Ovary (tissue), 9 donors: ENCODE data around the gene GJB6. TPM values are rescaled to one million over a fixed set of nuclear protein-coding genes. Genes with fewer than 3 reads are reported as not detected.

Source experiments
- DNase-seq, 5 donors: peaks; one replicate each; pipeline ENCODE4 v3.0.0-alpha.2; 2019 to 2020
- H3K27ac ChIP-seq, 2 donors: fragments of 200-600 bp; one replicate each; pipeline versions ENCODE4 v1.5.1 to v1.8.0; 2019 to 2022
- H3K27me3 ChIP-seq: fragments of 200-600 bp; one replicate; pipeline ENCODE4 v1.8.0; 2022
- H3K36me3 ChIP-seq: fragments of 200-600 bp; sonication (generic); one replicate; pipeline ENCODE4 v1.5.1; 2019
- H3K4me1 ChIP-seq: one replicate; pipeline ENCODE4 v1.8.1; 2013; ENCODE audit warnings: mild to moderate bottlenecking, moderate library complexity; ENCODE audit not compliant: insufficient read depth
- H3K4me3 ChIP-seq: fragments of 200-600 bp; sonication (generic); one replicate; pipeline ENCODE4 v1.5.1; 2017
- H3K9me3 ChIP-seq, 2 donors: fragments of 200-600 bp in 1 of 2; sonication (generic) in 1 of 2; one replicate each; pipeline versions ENCODE4 v1.5.1 to v1.8.1; 2013 to 2019; ENCODE audit warnings: mild to moderate bottlenecking in 1 of 2, moderate library complexity in 1 of 2
- CTCF ChIP-seq, 3 donors: fragments of 450-650 bp in 2 of 3; fragments of 200-600 bp in 1 of 3; IDR thresholded peaks; one replicate each; pipeline versions ENCODE4 v1.5.1 to v1.8.0; 2016 to 2022; ENCODE audit warnings: antibody characterized with exemption in 3 of 3, mild to moderate bottlenecking in 1 of 3
- EP300 ChIP-seq: sonication (generic); formaldehyde crosslinking; IDR thresholded peaks from one replicate; pipeline ENCODE4 v1.6.1; 2017; ENCODE audit warnings: antibody characterized with exemption
- POLR2A ChIP-seq: fragments of 450-650 bp; IDR thresholded peaks from one replicate; pipeline ENCODE4 v1.6.1; 2017; ENCODE audit warnings: antibody characterized with exemption, mild to moderate bottlenecking, moderate library complexity
- WGBS, 3 donors: extraction: QIAGEN DNeasy Blood & Tissue Kit in 1 of 3; methylation state at CpG; one replicate each; pipeline versions ENCODE4 v1.1.5 to v1.1.7; 2013 to 2017; 5-methylcytosine and 5-hydroxymethylcytosine counted together
- intact Hi-C, 4 donors: fragments of 100-400 bp; cut with DNase I; formaldehyde crosslinking; loops; one replicate each; pipeline versions ENCODE4 v1.11.0 to v1.15.1; 2022 to 2023
- polyA plus RNA-seq, 2 donors: library from polyadenylated mRNA; stranded (reverse); fragments of 200-250 nt in 1 of 2; fragments of 350-450 nt in 1 of 2; fragmentation: Illumina TruSeq in 1 of 2; extraction: RNeasy Lipid Tissue Mini Kit (QIAGEN cat#74804) in 1 of 2; gene quantifications; one replicate each; pipeline ENCODE4 v1.2.3, GENCODE V29; 2013 to 2014
- total RNA-seq, 7 donors: library from RNA; depleted of rRNA in 2 of 7; stranded (reverse); fragments of >200 nt in 2 of 7; fragmentation: NEBNext Ultra II Directional in 3 of 7; extraction: Animal tissue kit (Norgen Biotek cat#: 25700) in 3 of 7; gene quantifications; one replicate each; pipeline versions ENCODE4 v1.1.0 to v1.2.4, GENCODE V29; 2016 to 2023
- donor health status: DM: no; HTN: no; CAD: no; lungs with moderate emphysema.
- donor health status: DM: no; HTN: no; CAD: no.
- donor health status: Bipolar disorder and iron deficiency.
- donor health status: DM: yes; HTN: yes; CAD: no.
- donor health status: DM: no; HTN: no; CAD: no.
- donor health status: DM: yes; HTN: yes; CAD: no.

GJB6 gene
- total and polyA plus RNA-seq, 9 donors = not detected

GRCh38 chr13:20206065-20206697 lies 25.9 kb downstream of the GJB6 start:
- H3K4me1 ChIP-seq = no peaks in the 10 kb centered on the region
- no peak overlapping the region for H3K27ac ChIP-seq
- intact Hi-C loops = no loop called here
- no peak overlapping the region for H3K4me3 ChIP-seq
- H3K36me3 ChIP-seq = no peaks in the 10 kb centered on the region
- H3K9me3 ChIP-seq = peaks cover 0 to 3% of the 10 kb centered on the region in 2 donors
- TF ChIP-seq POLR2A = no peak
- no peak for TF ChIP-seq CTCF (IDR thresholded peaks at IDR 0.05)
- TF ChIP-seq EP300 = no peak
- DNase-seq = no peak
- no peaks in the 10 kb centered on the region for H3K27me3 ChIP-seq
- WGBS, 3 donors = 77 to 82% (median 81%) methylated on average over 11 of the region's 11 CpGs

- WGBS, 3 donors = 77 to 84% (median 80%) methylated on average over 1 of the region's 1 CpG
- H3K9me3 ChIP-seq = peaks cover 0 to 3% of the 10 kb centered on the region in 2 donors
These were observed 33.3 kb downstream of the GJB6 start for GRCh38 chr13:20198781-20199180.

GRCh38 chr13:20197361-20197834 lies 34.7 kb downstream of the GJB6 start:
- Histone ChIP-seq H3K4me1 (peaks cover 4% of the 10 kb centered on the region), H3K27ac (no peak overlapping the region), H3K27me3 (peaks cover 2% of the 10 kb centered on the region), H3K9me3 (peaks cover 0 to 3% of the 10 kb centered on the region in 2 donors), H3K4me3 (no peak overlapping the region), H3K36me3 (no peaks in the 10 kb centered on the region)
- no peak for DNase-seq
- TF ChIP-seq POLR2A (no peak), CTCF (IDR thresholded peaks at IDR 0.05) (peak in 2 of 3 donors; percentile 14 to 22)
- WGBS, 3 donors = 8 to 12% (median 8%) methylated on average over 5 of the region's 5 CpGs
- intact Hi-C loops = no loop called here

More at GRCh38 chr13:20198781-20199180, 33.3 kb downstream of the GJB6 start:
- no peak for TF ChIP-seq EP300
- TF ChIP-seq CTCF (IDR thresholded peaks at IDR 0.05) = no peak
- TF ChIP-seq POLR2A = no peak
- intact Hi-C loops = no loop called here
- H3K27ac ChIP-seq = no peak overlapping the region
- no peaks in the 10 kb centered on the region for H3K36me3 ChIP-seq
- no peaks in the 10 kb centered on the region for H3K4me1 ChIP-seq
- no peak for DNase-seq
- H3K27me3 ChIP-seq = peaks cover 2% of the 10 kb centered on the region
- no peak overlapping the region for H3K4me3 ChIP-seq

- peaks cover 4% of the 10 kb centered on the region for H3K4me1 ChIP-seq
- H3K27ac ChIP-seq = no peak overlapping the region
- H3K9me3 ChIP-seq = no peaks in the 10 kb centered on the region
- H3K36me3 ChIP-seq = no peaks in the 10 kb centered on the region
- intact Hi-C loops = no loop called here
- 71 to 77% (median 74%) methylated on average over 8 of the region's 8 CpGs for WGBS, 3 donors
- DNase-seq = no peak
- peaks cover 2% of the 10 kb centered on the region for H3K27me3 ChIP-seq
- no peak overlapping the region for H3K4me3 ChIP-seq
- TF ChIP-seq POLR2A = no peak
These were observed 36.3 kb downstream of the GJB6 start for GRCh38 chr13:20195801-20196200.

GRCh38 chr13:20193907-20194631 lies 38.0 kb downstream of the GJB6 start:
- DNase-seq = no peak
- no peak overlapping the region for H3K27ac ChIP-seq
- H3K9me3 ChIP-seq = no peaks in the 10 kb centered on the region
- peaks cover 2% of the 10 kb centered on the region for H3K27me3 ChIP-seq
- H3K36me3 ChIP-seq = no peaks in the 10 kb centered on the region
- no peak for TF ChIP-seq CTCF (IDR thresholded peaks at IDR 0.05)
- TF ChIP-seq EP300 = no peak
- TF ChIP-seq POLR2A = no peak
- WGBS, 3 donors = 10 to 16% (median 15%) methylated on average over 27 of the region's 27 CpGs
- H3K4me3 ChIP-seq = no peak overlapping the region
- intact Hi-C loops = no loop called here
- H3K4me1 ChIP-seq = peaks cover 4% of the 10 kb centered on the region
